Naive thymus-derived CD4-positive, alpha-beta T cell (primary cell): ENCODE results near the gene FRMD1. TPM values are rescaled to one million over a fixed set of nuclear protein-coding genes. Genes with fewer than 3 reads are reported as not detected.

Experiments used
- ATAC-seq: fragments of 150-1000 bp; cut with Tn5 transposase; 2 replicates; pipeline ENCODE4 v1.10.0; 2021; ENCODE audit warnings: mild to moderate bottlenecking, moderate library complexity
- CTCF ChIA-PET: fragments of 350-600 bp; sonication (Branson Sonifier 250); formaldehyde crosslinking; loops from one replicate; lab custom pipeline; 2021; ENCODE audit warnings: antibody characterized with exemption; lab: Charles Lee
- POLR2A ChIA-PET: fragments of 350-600 bp; sonication (Branson Sonifier 250); formaldehyde crosslinking; loops from one replicate; lab custom pipeline; 2021; ENCODE audit warnings: antibody characterized with exemption, inconsistent platforms; lab: Charles Lee
- DNase-seq, 9 donors: peaks; one replicate each; pipeline versions ENCODE4 v3.0.0 to v3.0.0-alpha.2; 2020 to 2022; ENCODE audit warnings: mixed read lengths in 1 of 9
- H3K27ac ChIP-seq: one replicate; pipeline ENCODE4 v1.7.0; 2013; ENCODE audit warnings: mild to moderate bottlenecking, low read depth, low read length, moderate library complexity
- H3K27me3 ChIP-seq, 2 donors: one replicate each; pipeline ENCODE4 v1.7.0; 2013; ENCODE audit warnings: low read length in 2 of 2, mild to moderate bottlenecking in 2 of 2, moderate library complexity in 2 of 2; ENCODE audit not compliant: control insufficient read depth in 2 of 2, insufficient read depth in 2 of 2
- H3K36me3 ChIP-seq, 3 experiments: 1 replicate in 2 of 3; 2 replicates in 1 of 3; pipeline ENCODE4 v1.7.0; 2013; ENCODE audit warnings: low read length in 3 of 3, mild to moderate bottlenecking in 3 of 3, moderate library complexity in 1 of 3; ENCODE audit not compliant: insufficient read depth in 3 of 3, control insufficient read depth in 2 of 3
- H3K4me1 ChIP-seq, 2 donors: one replicate each; pipeline ENCODE4 v1.7.0; 2013; ENCODE audit warnings: low read length in 2 of 2, mild to moderate bottlenecking in 2 of 2, moderate library complexity in 1 of 2; ENCODE audit not compliant: control insufficient read depth in 2 of 2, insufficient read depth in 2 of 2
- H3K4me3 ChIP-seq: 2 replicates; pipeline ENCODE4 v1.7.0; 2013; ENCODE audit warnings: mild to moderate bottlenecking, low read length
- H3K9me3 ChIP-seq, 3 experiments: 1 replicate in 2 of 3; 2 replicates in 1 of 3; pipeline ENCODE4 v1.7.0; 2013; ENCODE audit warnings: low read length in 3 of 3; ENCODE audit not compliant: control insufficient read depth in 2 of 3
- H3K27ac Mint-ChIP-seq, 9 donors: one replicate each; pipeline ENCODE4 v1.8.0; 2020 to 2022; ENCODE audit warnings: mixed read lengths in 9 of 9, mild to moderate bottlenecking in 8 of 9, moderate library complexity in 5 of 9, inconsistent platforms in 2 of 9
- H3K27me3 Mint-ChIP-seq, 5 donors: one replicate each; pipeline ENCODE4 v1.8.0; 2021 to 2022; ENCODE audit warnings: mixed read lengths in 5 of 5, mild to moderate bottlenecking in 1 of 5
- H3K36me3 Mint-ChIP-seq, 5 donors: one replicate each; pipeline ENCODE4 v1.8.0; 2020 to 2022; ENCODE audit warnings: mixed read lengths in 5 of 5, mild to moderate bottlenecking in 3 of 5, inconsistent platforms in 1 of 5
- H3K4me1 Mint-ChIP-seq, 7 donors: one replicate each; pipeline ENCODE4 v1.8.0; 2020 to 2022; ENCODE audit warnings: mixed read lengths in 7 of 7, mild to moderate bottlenecking in 3 of 7, inconsistent platforms in 1 of 7
- H3K4me3 Mint-ChIP-seq, 10 donors: one replicate each; pipeline ENCODE4 v1.8.0; 2020 to 2022; ENCODE audit warnings: mild to moderate bottlenecking in 10 of 10, mixed read lengths in 10 of 10, moderate library complexity in 6 of 10, inconsistent platforms in 2 of 10
- H3K9me3 Mint-ChIP-seq, 11 donors: one replicate each; pipeline ENCODE4 v1.8.0; 2020 to 2022; ENCODE audit warnings: mixed read lengths in 11 of 11, mild to moderate bottlenecking in 4 of 11, inconsistent platforms in 1 of 11, moderate library complexity in 1 of 11
- intact Hi-C, 2 donors: fragments of 100-400 bp; cut with micrococcal nuclease; formaldehyde crosslinking; loops; one replicate each; pipeline ENCODE4 v1.15.1; 2023
- polyA plus RNA-seq, 2 donors: library from polyadenylated mRNA; unstranded; fragments of 300-500 nt; fragmentation: Illumina TruSeq; gene quantifications; one replicate each; pipeline ENCODE4 v1.2.3, GENCODE V29; 2021
- total RNA-seq, 6 experiments: library from RNA in 5 of 6; stranded (reverse) in 5 of 6; gene quantifications; 1 replicate in 5 of 6; 2 replicates in 1 of 6; pipeline ENCODE4 v1.2.3 and lab custom pipeline; 2021 to 2026

Gene FRMD1
- total and polyA plus RNA-seq, 7 experiments from 2014 or later = not detected

GRCh38 chr6:168113226-168113625 lies 34.2 kb upstream of the FRMD1 start:
- CTCF ChIA-PET = no interaction called here
- H3K36me3 Mint-ChIP-seq = no peaks in the 10 kb centered on the region
- Histone ChIP-seq H3K27me3 (no peaks in the 10 kb centered on the region), H3K9me3 (no peaks in the 10 kb centered on the region), H3K27ac (no peak overlapping the region), H3K4me1 (no peaks in the 10 kb centered on the region), H3K4me3 (no peak overlapping the region), H3K36me3 (no peaks in the 10 kb centered on the region)
- H3K9me3 Mint-ChIP-seq = peaks cover 0 to 8% (median 2%) of the 10 kb centered on the region in 11 donors
- intact Hi-C loops = no loop called here
- H3K4me1 Mint-ChIP-seq = no peaks in the 10 kb centered on the region
- ATAC-seq = no peak
- H3K27me3 Mint-ChIP-seq = peaks cover 0 to 8% (median 4%) of the 10 kb centered on the region in 5 donors
- POLR2A ChIA-PET = no interaction called here
- DNase-seq = no peak
- H3K27ac Mint-ChIP-seq = no peak overlapping the region
- no peak overlapping the region for H3K4me3 Mint-ChIP-seq

- H3K4me3 Mint-ChIP-seq = no peak overlapping the region
- H3K4me1 ChIP-seq = no peaks in the 10 kb centered on the region
- H3K9me3 Mint-ChIP-seq = peaks cover 0 to 8% (median 0%) of the 10 kb centered on the region in 11 donors
- POLR2A ChIA-PET = no interaction called here
- no peaks in the 10 kb centered on the region for H3K27me3 ChIP-seq
- H3K4me3 ChIP-seq = no peak overlapping the region
- H3K27ac Mint-ChIP-seq = no peak overlapping the region
- intact Hi-C loops = no loop called here
- no peak overlapping the region for H3K27ac ChIP-seq
- H3K27me3 Mint-ChIP-seq = peaks cover 0 to 8% (median 4%) of the 10 kb centered on the region in 5 donors
- ATAC-seq (no peak), DNase-seq (no peak)
- CTCF ChIA-PET = no interaction called here
- H3K36me3 ChIP-seq = no peaks in the 10 kb centered on the region
- no peaks in the 10 kb centered on the region for H3K36me3 Mint-ChIP-seq
- no peaks in the 10 kb centered on the region for H3K9me3 ChIP-seq
- no peaks in the 10 kb centered on the region for H3K4me1 Mint-ChIP-seq
Measured at GRCh38 chr6:168111911-168112310, 32.9 kb upstream of the FRMD1 start.

DNA sequence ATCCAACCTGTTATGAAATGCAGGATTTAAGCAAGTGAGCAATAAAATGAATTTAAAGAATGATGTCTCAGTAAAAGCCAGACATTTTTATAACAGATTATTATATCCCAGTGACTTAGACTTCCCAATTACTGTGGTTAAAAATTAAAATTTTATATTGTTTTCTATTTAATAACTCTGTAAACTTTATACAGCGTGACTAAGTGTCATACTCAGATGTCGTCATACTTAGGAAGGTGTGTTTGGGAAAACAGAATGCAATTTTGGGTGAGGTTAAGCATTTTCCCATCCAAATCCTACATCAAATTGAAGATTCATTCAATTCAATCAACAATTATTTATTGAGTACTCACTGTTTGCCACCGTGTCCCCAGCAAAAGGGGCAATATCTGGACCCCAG lies 31.4 kb upstream of the FRMD1 start:
- POLR2A ChIA-PET = no interaction called here
- no peak overlapping the region for H3K27ac Mint-ChIP-seq
- H3K36me3 Mint-ChIP-seq = no peaks in the 10 kb centered on the region
- no peaks in the 10 kb centered on the region for H3K4me1 Mint-ChIP-seq
- no peak for DNase-seq
- peaks cover 0 to 18% (median 9%) of the 10 kb centered on the region in 5 donors for H3K27me3 Mint-ChIP-seq
- CTCF ChIA-PET = no interaction called here
- ATAC-seq = no peak
- H3K27ac ChIP-seq = no peak overlapping the region
- no peak overlapping the region for H3K4me3 ChIP-seq
- H3K4me3 Mint-ChIP-seq = no peak overlapping the region
- intact Hi-C loops = no loop called here
- H3K27me3 ChIP-seq = no peaks in the 10 kb centered on the region
- no peaks in the 10 kb centered on the region for H3K9me3 ChIP-seq
- H3K36me3 ChIP-seq = no peaks in the 10 kb centered on the region
- peaks cover 0 to 3% (median 0%) of the 10 kb centered on the region in 11 donors for H3K9me3 Mint-ChIP-seq
- H3K4me1 ChIP-seq = no peaks in the 10 kb centered on the region

DNA sequence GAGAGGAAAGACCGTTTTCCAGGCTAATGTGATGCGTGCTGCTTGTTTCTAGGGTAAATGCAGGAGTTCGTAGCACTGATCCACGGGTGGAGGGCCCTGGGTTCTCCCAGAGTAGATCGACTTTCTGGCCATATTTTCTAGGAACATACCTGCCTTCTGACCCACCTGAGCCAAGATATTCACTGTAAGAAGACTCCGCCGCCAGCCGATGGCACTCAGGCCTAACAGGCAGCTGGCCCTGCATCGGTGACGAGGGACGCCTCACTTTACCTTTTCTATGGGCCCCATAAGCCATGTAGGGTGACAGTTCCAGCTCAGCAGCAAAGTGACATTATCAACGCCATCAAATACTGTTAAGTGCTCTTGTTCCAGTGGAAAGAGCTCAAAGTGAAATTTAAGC lies 30.2 kb upstream of the FRMD1 start:
- ChIA-PET CTCF (no interaction called here), POLR2A (no interaction called here)

GRCh38 chr6:168107191-168107983 lies 28.4 kb upstream of the FRMD1 start:
- Mint-ChIP-seq H3K27me3 (peaks cover 13 to 48% (median 37%) of the 10 kb centered on the region in 5 donors), H3K4me1 (no peaks in the 10 kb centered on the region), H3K27ac (no peak overlapping the region), H3K36me3 (no peaks in the 10 kb centered on the region), H3K4me3 (no peak overlapping the region), H3K9me3 (peaks cover 0 to 2% (median 0%) of the 10 kb centered on the region in 11 donors)
- Histone ChIP-seq H3K36me3 (no peaks in the 10 kb centered on the region), H3K27ac (no peak overlapping the region), H3K9me3 (no peaks in the 10 kb centered on the region), H3K4me1 (no peaks in the 10 kb centered on the region), H3K27me3 (no peaks in the 10 kb centered on the region), H3K4me3 (no peak overlapping the region)
- intact Hi-C loops = no loop called here
- CTCF ChIA-PET = no interaction called here
- ATAC-seq = no peak
- no peak for DNase-seq
- POLR2A ChIA-PET = no interaction called here

More for the DNA sequence above, 30.2 kb upstream of the FRMD1 start:
- Histone ChIP-seq H3K9me3 (no peaks in the 10 kb centered on the region), H3K4me1 (no peaks in the 10 kb centered on the region), H3K4me3 (no peak overlapping the region), H3K27ac (no peak overlapping the region), H3K36me3 (no peaks in the 10 kb centered on the region), H3K27me3 (no peaks in the 10 kb centered on the region)
- H3K27ac Mint-ChIP-seq = no peak overlapping the region
- peaks cover 0 to 30% (median 21%) of the 10 kb centered on the region in 5 donors for H3K27me3 Mint-ChIP-seq
- H3K36me3 Mint-ChIP-seq = no peaks in the 10 kb centered on the region
- DNase-seq = peak in 1 of 9 donors; percentile 1
- ATAC-seq = no peak
- intact Hi-C loops = no loop called here
- no peaks in the 10 kb centered on the region for H3K4me1 Mint-ChIP-seq
- no peak overlapping the region for H3K4me3 Mint-ChIP-seq
- H3K9me3 Mint-ChIP-seq = peaks cover 0 to 2% (median 0%) of the 10 kb centered on the region in 11 donors

DNA sequence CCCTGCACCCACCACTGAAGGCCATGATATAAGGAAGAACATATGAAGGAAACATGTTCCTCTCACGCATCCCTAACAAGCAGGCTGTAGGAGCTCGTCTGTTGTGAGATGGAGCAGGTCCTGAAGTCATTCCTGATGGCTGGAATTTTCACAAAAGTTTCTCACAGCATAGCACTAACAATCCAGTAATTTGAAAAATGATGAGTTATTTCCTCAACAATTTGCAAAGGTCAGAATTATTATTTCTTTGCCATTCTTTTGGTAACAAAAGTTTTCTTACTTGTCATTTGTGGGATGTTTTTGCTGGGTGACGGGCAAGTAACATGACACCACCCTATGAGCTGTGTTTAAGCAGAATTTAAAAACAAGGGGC lies 27.6 kb upstream of the FRMD1 start:
- Mint-ChIP-seq H3K27ac (no peak overlapping the region), H3K4me1 (peaks cover 0 to 3% (median 0%) of the 10 kb centered on the region in 7 donors), H3K27me3 (peaks cover 21 to 56% (median 39%) of the 10 kb centered on the region in 5 donors), H3K36me3 (no peaks in the 10 kb centered on the region), H3K4me3 (no peak overlapping the region), H3K9me3 (peaks cover 0 to 2% (median 0%) of the 10 kb centered on the region in 11 donors)
- ATAC-seq = no peak
- CTCF ChIA-PET = no interaction called here
- H3K4me3 ChIP-seq = no peak overlapping the region
- no peaks in the 10 kb centered on the region for H3K9me3 ChIP-seq
- POLR2A ChIA-PET = no interaction called here
- H3K27ac ChIP-seq = no peak overlapping the region
- H3K36me3 ChIP-seq = no peaks in the 10 kb centered on the region
- no peaks in the 10 kb centered on the region for H3K27me3 ChIP-seq
- no peaks in the 10 kb centered on the region for H3K4me1 ChIP-seq
- DNase-seq = no peak
- intact Hi-C loops = no loop called here
